ENCODE measurements around the gene SLC1A5.

Gene SLC1A5

GRCh38 chr19:46736531-46737297 is 51.7 kb downstream of the SLC1A5 start:
- no peak overlapping the region for H3K27ac ChIP-seq
- TF ChIP-seq ZFX (IDR thresholded peaks at IDR 0.05): no peak
- TF ChIP-seq CTCF (conservative IDR thresholded peaks at IDR 0.05): no peak

GRCh38 chr19:46733690-46734292 is 54.6 kb downstream of the SLC1A5 start:
- no peak for TF ChIP-seq ZFX (IDR thresholded peaks at IDR 0.05)
- TF ChIP-seq CTCF (conservative IDR thresholded peaks at IDR 0.05): no peak
- no peak overlapping the region for H3K27ac ChIP-seq

GRCh38 chr19:46732966-46733689 is 55.3 kb downstream of the SLC1A5 start:
- no peak overlapping the region for H3K27ac ChIP-seq
- no peak for TF ChIP-seq CTCF (conservative IDR thresholded peaks at IDR 0.05)

GRCh38 chr19:46732172-46732938 is 56.0 kb downstream of the SLC1A5 start:
- TF ChIP-seq ZFX (IDR thresholded peaks at IDR 0.05): no peak
- no peak for TF ChIP-seq CTCF (conservative IDR thresholded peaks at IDR 0.05)
- H3K27ac ChIP-seq: peak overlapping the region; percentile 51; the same call in 1 of the 2 replicates

- no peak for TF ChIP-seq ZFX (IDR thresholded peaks at IDR 0.05)
- no peak for TF ChIP-seq CTCF (conservative IDR thresholded peaks at IDR 0.05)
- peak overlapping the region; percentile 51 for H3K27ac ChIP-seq
These were observed 56.8 kb downstream of the SLC1A5 start for GRCh38 chr19:46731584-46731983.

- TF ChIP-seq ZFX (IDR thresholded peaks at IDR 0.05): no peak
- TF ChIP-seq CTCF (conservative IDR thresholded peaks at IDR 0.05): no peak
- peak overlapping the region; percentile 51 for H3K27ac ChIP-seq
These were observed 57.3 kb downstream of the SLC1A5 start for GRCh38 chr19:46731007-46731501.
